Measurements from ENCODE around the gene HNRNPDL.
"Not testable (repeated sequence)": the region's sequence is repeated elsewhere in the genome, so short reads cannot be mapped to it uniquely, and the experiment has no call there.

HNRNPDL gene

DNA sequence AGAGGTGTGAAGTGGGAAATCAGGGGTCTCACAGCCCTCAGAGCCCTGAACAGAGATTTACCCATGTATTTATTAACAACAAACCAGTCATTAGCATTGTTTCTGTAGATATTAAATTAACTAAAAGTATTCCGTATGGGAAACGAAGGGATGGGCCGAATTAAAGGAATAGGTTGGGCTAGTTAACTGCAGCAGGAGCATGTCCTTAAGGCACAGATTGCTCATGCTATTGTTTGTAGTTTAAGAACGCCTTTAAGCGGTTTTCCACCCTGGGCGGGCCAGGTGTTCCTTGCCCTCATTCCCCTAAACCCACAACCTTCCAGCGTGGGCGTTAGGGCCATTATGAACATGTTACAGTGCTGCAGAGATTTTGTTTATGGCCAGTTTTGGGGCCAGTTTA is 44.0 kb downstream of the HNRNPDL start:
- H2AK5ac ChIP-seq (ENCODE audit: low read length, severe bottlenecking); H2AFZ ChIP-seq (ENCODE audit: low read depth, low read length); H3K79me1 ChIP-seq (replicated peaks; ENCODE audit: low read length, poor library complexity, severe bottlenecking); H3K27me3 ChIP-seq (ENCODE audit: control insufficient read depth in 1 of 2, insufficient read depth in 1 of 2, low read length in 2 of 2); H2BK15ac ChIP-seq (ENCODE audit: low read depth, poor library complexity, severe bottlenecking); H3K4ac ChIP-seq (ENCODE audit: low read depth in 1 of 2, low read length in 2 of 2); H2BK120ac ChIP-seq (ENCODE audit: low read depth, low read length); H4K8ac ChIP-seq (ENCODE audit: low read length); H3K27ac ChIP-seq (ENCODE audit: low read length, poor library complexity, severe bottlenecking); H2BK12ac ChIP-seq (ENCODE audit: low read length in 2 of 2); H4K91ac ChIP-seq (ENCODE audit: low read length); H3K23ac ChIP-seq (ENCODE audit: low read length in 2 of 2); H3K9me3 ChIP-seq (ENCODE audit: control insufficient read depth, low read length); H2BK5ac ChIP-seq (ENCODE audit: low read depth, low read length, poor library complexity, severe bottlenecking); H3K14ac ChIP-seq (ENCODE audit: low read length in 2 of 2); H3K4me2 ChIP-seq (ENCODE audit: low read length, poor library complexity, severe bottlenecking); H3K4me1 ChIP-seq (ENCODE audit: control insufficient read depth, insufficient read depth, low read depth, low read length); H3K18ac ChIP-seq (ENCODE audit: low read depth in 1 of 2, low read length in 2 of 2); H3K36me3 ChIP-seq (ENCODE audit: control insufficient read depth in 1 of 2, insufficient read depth in 2 of 2, low read depth in 1 of 2, low read length in 2 of 2); H3K9ac ChIP-seq (ENCODE audit: low read length); DNase-seq; H3K4me3 ChIP-seq (ENCODE audit: insufficient read depth in 1 of 2, low read depth in 1 of 2, low read length in 2 of 2): not testable (repeated sequence)
- WGBS, result 100% methylated on average over 4 of the region's 8 CpGs

DNA sequence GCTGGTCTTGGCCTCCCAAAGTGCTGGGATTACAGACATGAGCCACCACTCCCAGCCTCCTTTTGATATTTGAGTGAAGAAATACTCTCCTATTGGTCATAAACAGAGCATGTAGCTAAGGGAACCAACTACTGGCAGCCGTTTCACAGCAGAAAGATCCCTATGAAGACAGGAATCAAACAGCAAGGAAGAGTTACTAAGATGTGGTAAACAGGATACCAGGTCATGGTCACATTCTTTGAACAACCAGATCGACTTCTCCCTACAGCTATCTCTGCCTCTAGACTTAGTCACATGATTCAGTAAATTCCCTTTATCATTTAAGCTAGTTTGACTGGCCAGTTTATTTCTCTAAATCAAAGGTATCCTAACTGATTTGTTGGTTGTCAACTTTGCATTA is 47.5 kb downstream of the HNRNPDL start:
- no peak overlapping the region for H3K18ac ChIP-seq (ENCODE audit: low read depth in 1 of 2, low read length in 2 of 2)
- H2BK5ac ChIP-seq (ENCODE audit: low read depth, low read length, poor library complexity, severe bottlenecking), result no peak overlapping the region
- no peak for DNase-seq
- no peak overlapping the region for H3K4me3 ChIP-seq (ENCODE audit: insufficient read depth in 1 of 2, low read depth in 1 of 2, low read length in 2 of 2)
- H2BK12ac ChIP-seq (ENCODE audit: low read length in 2 of 2), result no peak overlapping the region
- H3K23ac ChIP-seq (ENCODE audit: low read length in 2 of 2), result no peak overlapping the region
- no peak overlapping the region for H3K4ac ChIP-seq (ENCODE audit: low read depth in 1 of 2, low read length in 2 of 2)
- no peak overlapping the region for H4K8ac ChIP-seq (ENCODE audit: low read length)
- WGBS, result 89% methylated on average over 2 of the region's 2 CpGs
- H3K14ac ChIP-seq (ENCODE audit: low read length in 2 of 2), result no peak overlapping the region
- no peak overlapping the region for H3K4me2 ChIP-seq (ENCODE audit: low read length, poor library complexity, severe bottlenecking)
- H3K9ac ChIP-seq (ENCODE audit: low read length), result no peak overlapping the region
- no peak overlapping the region for H3K27ac ChIP-seq (ENCODE audit: low read length, poor library complexity, severe bottlenecking)
- H3K79me1 ChIP-seq (replicated peaks; ENCODE audit: low read length, poor library complexity, severe bottlenecking), result peaks cover 16% of the 10 kb centered on the region
- no peaks in the 10 kb centered on the region for H3K9me3 ChIP-seq (ENCODE audit: control insufficient read depth, low read length)
- no peak overlapping the region for H2BK15ac ChIP-seq (ENCODE audit: low read depth, poor library complexity, severe bottlenecking)
- no peaks in the 10 kb centered on the region for H3K27me3 ChIP-seq (ENCODE audit: control insufficient read depth in 1 of 2, insufficient read depth in 1 of 2, low read length in 2 of 2)
- no peak overlapping the region for H2AFZ ChIP-seq (ENCODE audit: low read depth, low read length)
- H2AK5ac ChIP-seq (ENCODE audit: low read length, severe bottlenecking), result no peak overlapping the region
- H3K36me3 ChIP-seq (ENCODE audit: control insufficient read depth in 1 of 2, insufficient read depth in 2 of 2, low read depth in 1 of 2, low read length in 2 of 2), result peaks cover 1 to 8% of the 10 kb centered on the region in 2 experiments
- peaks cover 3% of the 10 kb centered on the region for H3K4me1 ChIP-seq (ENCODE audit: control insufficient read depth, insufficient read depth, low read depth, low read length)
- no peak overlapping the region for H2BK120ac ChIP-seq (ENCODE audit: low read depth, low read length)
- no peak overlapping the region for H4K91ac ChIP-seq (ENCODE audit: low read length)

DNA sequence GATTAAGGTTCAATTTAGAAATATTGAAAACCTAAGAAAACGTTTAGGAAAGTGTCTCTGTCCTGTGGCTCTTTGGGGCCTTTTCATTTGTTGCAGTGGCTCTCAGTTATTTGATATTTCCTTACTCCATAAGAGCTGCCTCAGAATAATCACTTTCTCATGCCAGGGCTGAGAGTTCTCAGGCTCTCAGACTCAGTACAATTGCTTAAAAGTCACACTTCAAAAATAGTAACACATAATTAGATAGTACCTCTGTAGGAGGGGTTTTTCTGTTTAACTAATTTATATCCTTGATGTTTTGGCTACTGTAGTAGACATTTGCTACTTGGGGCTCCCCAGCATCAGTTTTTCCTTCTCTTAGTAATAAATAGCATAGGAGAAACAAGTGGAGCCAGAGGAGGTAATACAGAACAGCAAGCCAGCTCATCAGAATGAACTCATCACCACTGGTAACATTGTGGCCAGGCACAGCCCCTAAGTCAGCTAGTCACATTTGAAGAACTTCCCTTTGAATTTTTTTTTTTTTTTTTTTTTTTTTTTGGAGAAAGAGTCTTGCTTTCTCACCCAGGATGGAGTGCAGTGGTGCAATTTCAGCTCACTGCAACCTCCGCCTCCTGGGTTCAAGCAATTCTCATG is 48.5 kb downstream of the HNRNPDL start:
- no peak overlapping the region for H3K4me2 ChIP-seq (ENCODE audit: low read length, poor library complexity, severe bottlenecking)
- H3K23ac ChIP-seq (ENCODE audit: low read length in 2 of 2), result no peak overlapping the region
- no peak for DNase-seq
- H2BK5ac ChIP-seq (ENCODE audit: low read depth, low read length, poor library complexity, severe bottlenecking), result no peak overlapping the region
- 60% methylated on average over 2 of the region's 2 CpGs for WGBS
- H3K4me3 ChIP-seq (ENCODE audit: insufficient read depth in 1 of 2, low read depth in 1 of 2, low read length in 2 of 2), result no peak overlapping the region
- no peak overlapping the region for H2BK12ac ChIP-seq (ENCODE audit: low read length in 2 of 2)
- H3K27me3 ChIP-seq (ENCODE audit: control insufficient read depth in 1 of 2, insufficient read depth in 1 of 2, low read length in 2 of 2), result no peaks in the 10 kb centered on the region
- no peaks in the 10 kb centered on the region for H3K9me3 ChIP-seq (ENCODE audit: control insufficient read depth, low read length)
- no peak overlapping the region for H4K8ac ChIP-seq (ENCODE audit: low read length)
- no peak overlapping the region for H3K27ac ChIP-seq (ENCODE audit: low read length, poor library complexity, severe bottlenecking)
- H2AK5ac ChIP-seq (ENCODE audit: low read length, severe bottlenecking), result no peak overlapping the region
- H4K91ac ChIP-seq (ENCODE audit: low read length), result no peak overlapping the region
- peaks cover 3% of the 10 kb centered on the region for H3K4me1 ChIP-seq (ENCODE audit: control insufficient read depth, insufficient read depth, low read depth, low read length)
- peaks cover 21% of the 10 kb centered on the region for H3K79me1 ChIP-seq (replicated peaks; ENCODE audit: low read length, poor library complexity, severe bottlenecking)
- no peak overlapping the region for H3K4ac ChIP-seq (ENCODE audit: low read depth in 1 of 2, low read length in 2 of 2)
- H3K9ac ChIP-seq (ENCODE audit: low read length), result no peak overlapping the region
- H2BK15ac ChIP-seq (ENCODE audit: low read depth, poor library complexity, severe bottlenecking), result no peak overlapping the region
- H3K14ac ChIP-seq (ENCODE audit: low read length in 2 of 2), result no peak overlapping the region
- H2BK120ac ChIP-seq (ENCODE audit: low read depth, low read length), result no peak overlapping the region
- peaks cover 4 to 11% of the 10 kb centered on the region in 2 experiments for H3K36me3 ChIP-seq (ENCODE audit: control insufficient read depth in 1 of 2, insufficient read depth in 2 of 2, low read depth in 1 of 2, low read length in 2 of 2)
- no peak overlapping the region for H2AFZ ChIP-seq (ENCODE audit: low read depth, low read length)
- no peak overlapping the region for H3K18ac ChIP-seq (ENCODE audit: low read depth in 1 of 2, low read length in 2 of 2)

DNA sequence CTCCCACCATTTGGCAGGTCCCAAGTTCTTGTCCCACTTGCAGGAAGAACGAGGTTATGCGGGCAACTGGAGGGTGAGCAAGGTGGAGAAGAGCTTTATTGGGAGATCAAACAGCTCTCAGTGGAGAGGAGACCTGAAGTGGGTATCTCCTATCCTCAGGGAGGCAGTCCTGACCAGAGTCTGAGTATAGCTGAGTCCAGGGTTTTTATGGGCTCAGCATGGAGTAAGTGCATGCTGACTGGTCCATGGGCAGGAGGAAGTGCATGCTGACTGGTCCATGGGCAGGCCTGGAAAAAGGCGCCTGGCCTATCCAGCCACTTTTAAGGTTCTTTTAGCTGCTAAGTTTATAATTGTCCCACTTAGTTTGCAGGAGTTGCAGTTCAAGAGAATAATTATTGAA is 49.0 kb downstream of the HNRNPDL start:
- no peak overlapping the region for H2BK15ac ChIP-seq (ENCODE audit: low read depth, poor library complexity, severe bottlenecking)
- peaks cover 4% of the 10 kb centered on the region for H3K4me1 ChIP-seq (ENCODE audit: control insufficient read depth, insufficient read depth, low read depth, low read length)
- no peak overlapping the region for H3K18ac ChIP-seq (ENCODE audit: low read depth in 1 of 2, low read length in 2 of 2)
- no peak overlapping the region for H3K9ac ChIP-seq (ENCODE audit: low read length)
- H3K27ac ChIP-seq (ENCODE audit: low read length, poor library complexity, severe bottlenecking), result no peak overlapping the region
- H3K79me1 ChIP-seq (replicated peaks; ENCODE audit: low read length, poor library complexity, severe bottlenecking), result peaks cover 24% of the 10 kb centered on the region
- no peak overlapping the region for H2AFZ ChIP-seq (ENCODE audit: low read depth, low read length)
- H3K4me2 ChIP-seq (ENCODE audit: low read length, poor library complexity, severe bottlenecking), result no peak overlapping the region
- H4K8ac ChIP-seq (ENCODE audit: low read length), result no peak overlapping the region
- H3K23ac ChIP-seq (ENCODE audit: low read length in 2 of 2), result no peak overlapping the region
- DNase-seq, result no peak
- no peaks in the 10 kb centered on the region for H3K9me3 ChIP-seq (ENCODE audit: control insufficient read depth, low read length)
- H3K14ac ChIP-seq (ENCODE audit: low read length in 2 of 2), result no peak overlapping the region
- no peaks in the 10 kb centered on the region for H3K27me3 ChIP-seq (ENCODE audit: control insufficient read depth in 1 of 2, insufficient read depth in 1 of 2, low read length in 2 of 2)
- no peak overlapping the region for H2AK5ac ChIP-seq (ENCODE audit: low read length, severe bottlenecking)
- H3K4me3 ChIP-seq (ENCODE audit: insufficient read depth in 1 of 2, low read depth in 1 of 2, low read length in 2 of 2), result no peak overlapping the region
- 97% methylated on average over 3 of the region's 3 CpGs for WGBS
- no peak overlapping the region for H2BK12ac ChIP-seq (ENCODE audit: low read length in 2 of 2)
- H2BK120ac ChIP-seq (ENCODE audit: low read depth, low read length), result no peak overlapping the region
- H4K91ac ChIP-seq (ENCODE audit: low read length), result no peak overlapping the region
- H3K4ac ChIP-seq (ENCODE audit: low read depth in 1 of 2, low read length in 2 of 2), result no peak overlapping the region
- peaks cover 4 to 11% of the 10 kb centered on the region in 2 experiments for H3K36me3 ChIP-seq (ENCODE audit: control insufficient read depth in 1 of 2, insufficient read depth in 2 of 2, low read depth in 1 of 2, low read length in 2 of 2)
- no peak overlapping the region for H2BK5ac ChIP-seq (ENCODE audit: low read depth, low read length, poor library complexity, severe bottlenecking)

Data from mesenchymal stem cell (in vitro differentiated cells and primary cell).